UCSD-AML1 (cell line): ENCODE data around the gene SEMA6D.

Source experiments
- DNase-seq: peaks from one replicate; lab custom pipeline; 2025; ENCODE audit not compliant: unreplicated experiment; lab: John Stamatoyannopoulos, UW

Gene SEMA6D

GRCh38 chr15:47820747-47821319 is 103.5 kb downstream of the SEMA6D start:
- no peak for DNase-seq

- no peak for DNase-seq
These were observed 104.7 kb downstream of the SEMA6D start for GRCh38 chr15:47822048-47822447.
